ENCODE results near the gene PCNX1. TPM values are rescaled to one million over a fixed set of nuclear protein-coding genes. Genes with fewer than 3 reads are reported as not detected.

Gene PCNX1
- total RNA-seq, 1 donor from 2014 or later = 62.5 TPM

DNA sequence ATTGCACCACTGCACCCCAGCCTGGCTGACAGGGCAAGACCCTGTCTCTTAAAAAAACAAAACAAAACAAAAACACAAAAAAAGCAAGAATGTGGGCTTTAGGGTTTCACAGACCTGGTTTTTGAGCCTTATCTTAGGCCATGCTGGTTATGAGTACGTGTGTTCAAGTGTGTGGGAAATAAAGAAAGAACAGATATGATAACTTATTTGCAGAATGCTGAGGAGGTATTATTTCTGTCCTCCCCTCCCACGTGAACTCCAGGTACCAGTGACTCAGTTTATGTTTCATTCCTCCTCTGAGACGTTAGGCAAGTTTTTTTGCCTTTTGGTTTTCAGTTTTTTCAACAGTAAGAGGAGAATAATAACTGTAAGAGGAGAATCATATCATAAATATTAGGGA, 49.3 kb downstream of the PCNX1 start:
- no peak overlapping the region for H3K27ac Mint-ChIP-seq (ENCODE audit: unreplicated experiment)

DNA sequence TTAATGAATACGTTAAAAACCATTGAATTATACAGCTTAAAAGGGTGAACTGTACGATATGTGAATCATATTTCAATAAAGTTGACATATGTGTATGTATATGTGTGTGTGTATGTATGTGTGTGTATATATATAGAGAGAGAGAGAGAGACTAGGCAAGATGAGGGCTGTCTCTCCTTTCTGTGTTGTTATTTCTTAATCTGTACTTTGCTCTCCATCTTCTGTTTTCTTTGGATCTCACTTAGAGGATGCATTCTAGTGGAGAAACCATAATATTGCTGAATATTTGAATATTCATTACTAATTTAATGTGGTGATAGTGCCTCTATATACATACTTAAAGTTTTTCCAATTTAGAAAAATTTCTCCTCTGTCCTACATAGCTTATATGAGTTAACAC, 50.5 kb downstream of the PCNX1 start:
- DNase-seq = no peak
- Mint-ChIP-seq H3K4me3 (ENCODE audit: unreplicated experiment) (no peak overlapping the region), H3K4me1 (ENCODE audit: low read depth, unreplicated experiment) (peaks cover 4% of the 10 kb centered on the region), H3K36me3 (ENCODE audit: unreplicated experiment) (no peaks in the 10 kb centered on the region), H3K9me3 (ENCODE audit: unreplicated experiment) (no peaks in the 10 kb centered on the region), H3K27me3 (ENCODE audit: unreplicated experiment) (no peaks in the 10 kb centered on the region), H3K27ac (ENCODE audit: unreplicated experiment) (no peak overlapping the region)
- TF ChIP-seq, protein P1, sequence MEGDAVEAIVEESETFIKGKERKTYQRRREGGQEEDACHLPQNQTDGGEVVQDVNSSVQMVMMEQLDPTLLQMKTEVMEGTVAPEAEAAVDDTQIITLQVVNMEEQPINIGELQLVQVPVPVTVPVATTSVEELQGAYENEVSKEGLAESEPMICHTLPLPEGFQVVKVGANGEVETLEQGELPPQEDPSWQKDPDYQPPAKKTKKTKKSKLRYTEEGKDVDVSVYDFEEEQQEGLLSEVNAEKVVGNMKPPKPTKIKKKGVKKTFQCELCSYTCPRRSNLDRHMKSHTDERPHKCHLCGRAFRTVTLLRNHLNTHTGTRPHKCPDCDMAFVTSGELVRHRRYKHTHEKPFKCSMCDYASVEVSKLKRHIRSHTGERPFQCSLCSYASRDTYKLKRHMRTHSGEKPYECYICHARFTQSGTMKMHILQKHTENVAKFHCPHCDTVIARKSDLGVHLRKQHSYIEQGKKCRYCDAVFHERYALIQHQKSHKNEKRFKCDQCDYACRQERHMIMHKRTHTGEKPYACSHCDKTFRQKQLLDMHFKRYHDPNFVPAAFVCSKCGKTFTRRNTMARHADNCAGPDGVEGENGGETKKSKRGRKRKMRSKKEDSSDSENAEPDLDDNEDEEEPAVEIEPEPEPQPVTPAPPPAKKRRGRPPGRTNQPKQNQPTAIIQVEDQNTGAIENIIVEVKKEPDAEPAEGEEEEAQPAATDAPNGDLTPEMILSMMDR (IDR thresholded peaks at IDR 0.05; ENCODE audit: partially characterized antibody, unreplicated experiment) = no peak

More for the DNA sequence above, 49.3 kb downstream of the PCNX1 start:
- no peak overlapping the region for H3K4me3 Mint-ChIP-seq (ENCODE audit: unreplicated experiment)
- DNase-seq = no peak
- no peaks in the 10 kb centered on the region for H3K9me3 Mint-ChIP-seq (ENCODE audit: unreplicated experiment)
- no peaks in the 10 kb centered on the region for H3K27me3 Mint-ChIP-seq (ENCODE audit: unreplicated experiment)
- peaks cover 1% of the 10 kb centered on the region for H3K4me1 Mint-ChIP-seq (ENCODE audit: low read depth, unreplicated experiment)
- TF ChIP-seq, protein P1 (IDR thresholded peaks at IDR 0.05; ENCODE audit: partially characterized antibody, unreplicated experiment) = no peak
- H3K36me3 Mint-ChIP-seq (ENCODE audit: unreplicated experiment) = no peaks in the 10 kb centered on the region

DNA sequence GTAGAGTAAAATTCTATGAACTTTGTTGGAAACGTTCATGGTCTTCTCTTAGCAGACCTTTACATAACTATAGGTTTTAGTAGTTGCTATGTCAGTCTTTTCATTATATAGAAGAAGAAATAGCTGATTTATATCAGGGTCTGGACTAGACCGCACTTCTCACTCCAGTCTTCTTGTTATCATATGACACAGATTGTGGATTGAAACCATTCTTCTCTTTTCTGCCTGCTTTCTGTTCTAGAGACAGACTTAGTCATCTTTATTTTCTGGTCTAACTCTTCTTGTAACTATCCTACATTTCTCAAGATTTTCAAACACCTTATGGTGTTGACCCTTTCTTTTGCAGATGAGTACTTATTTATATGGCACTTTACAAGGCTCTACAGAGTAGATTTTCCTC, 55.7 kb downstream of the PCNX1 start:
- no peaks in the 10 kb centered on the region for H3K36me3 Mint-ChIP-seq (ENCODE audit: unreplicated experiment)
- no peaks in the 10 kb centered on the region for H3K9me3 Mint-ChIP-seq (ENCODE audit: unreplicated experiment)
- TF ChIP-seq, protein P1 (IDR thresholded peaks at IDR 0.05; ENCODE audit: partially characterized antibody, unreplicated experiment) = no peak
- H3K4me1 Mint-ChIP-seq (ENCODE audit: low read depth, unreplicated experiment) = peaks cover 4% of the 10 kb centered on the region
- DNase-seq = no peak
- H3K27ac Mint-ChIP-seq (ENCODE audit: unreplicated experiment) = no peak overlapping the region
- no peak overlapping the region for H3K4me3 Mint-ChIP-seq (ENCODE audit: unreplicated experiment)
- no peaks in the 10 kb centered on the region for H3K27me3 Mint-ChIP-seq (ENCODE audit: unreplicated experiment)

DNA sequence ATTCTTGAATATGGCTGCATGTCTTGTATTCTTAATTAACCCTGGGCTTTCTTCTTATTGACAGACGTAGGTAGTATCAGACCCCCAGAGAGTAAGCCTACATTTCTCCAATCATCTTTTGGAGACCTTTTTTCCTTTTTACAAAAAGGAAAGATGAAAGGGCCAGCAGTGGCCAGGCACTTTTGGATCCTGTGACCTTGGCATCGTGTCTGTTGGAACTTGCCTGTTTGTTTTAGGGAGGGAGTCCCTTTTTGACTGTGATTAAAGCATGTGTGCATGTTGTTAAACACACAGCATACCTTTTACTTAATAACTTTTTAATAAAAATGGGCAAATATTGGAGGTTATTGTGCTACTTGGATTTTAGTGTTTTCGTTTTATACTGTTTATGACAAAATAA, 57.2 kb downstream of the PCNX1 start:
- no peaks in the 10 kb centered on the region for H3K36me3 Mint-ChIP-seq (ENCODE audit: unreplicated experiment)
- no peak overlapping the region for H3K4me3 Mint-ChIP-seq (ENCODE audit: unreplicated experiment)
- H3K27ac Mint-ChIP-seq (ENCODE audit: unreplicated experiment) = no peak overlapping the region
- no peak for DNase-seq
- no peaks in the 10 kb centered on the region for H3K9me3 Mint-ChIP-seq (ENCODE audit: unreplicated experiment)
- peaks cover 4% of the 10 kb centered on the region for H3K4me1 Mint-ChIP-seq (ENCODE audit: low read depth, unreplicated experiment)
- H3K27me3 Mint-ChIP-seq (ENCODE audit: unreplicated experiment) = no peaks in the 10 kb centered on the region
- TF ChIP-seq, protein P1 (IDR thresholded peaks at IDR 0.05; ENCODE audit: partially characterized antibody, unreplicated experiment) = no peak

DNA sequence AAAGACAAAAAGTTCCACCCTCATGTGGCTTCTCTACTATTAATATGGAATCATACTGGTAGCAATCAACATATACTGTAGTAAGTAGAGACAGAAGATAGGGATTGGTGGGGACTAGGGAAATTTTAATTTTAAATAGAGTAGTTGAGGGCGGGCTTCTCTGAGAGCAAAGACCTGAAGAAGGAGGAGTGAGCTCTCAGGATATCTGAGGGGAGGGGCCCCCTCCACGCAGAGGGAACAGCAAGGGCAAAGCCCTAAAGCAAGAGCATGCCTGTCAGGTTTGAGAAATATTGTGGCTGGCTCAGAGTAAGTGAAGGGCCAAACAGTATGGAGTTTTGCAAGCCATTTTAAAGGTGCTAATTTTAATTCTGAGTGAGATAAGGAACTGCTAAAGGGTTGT, 64.3 kb downstream of the PCNX1 start:
- no peaks in the 10 kb centered on the region for H3K27me3 Mint-ChIP-seq (ENCODE audit: unreplicated experiment)
- no peaks in the 10 kb centered on the region for H3K9me3 Mint-ChIP-seq (ENCODE audit: unreplicated experiment)
- no peaks in the 10 kb centered on the region for H3K4me1 Mint-ChIP-seq (ENCODE audit: low read depth, unreplicated experiment)
- no peak overlapping the region for H3K4me3 Mint-ChIP-seq (ENCODE audit: unreplicated experiment)
- no peaks in the 10 kb centered on the region for H3K36me3 Mint-ChIP-seq (ENCODE audit: unreplicated experiment)
- DNase-seq = no peak
- TF ChIP-seq, protein P1 (IDR thresholded peaks at IDR 0.05; ENCODE audit: partially characterized antibody, unreplicated experiment) = no peak
- no peak overlapping the region for H3K27ac Mint-ChIP-seq (ENCODE audit: unreplicated experiment)
